ENCODE results near the gene BBS10.

Gene BBS10

GRCh38 chr12:76303989-76304460 is 44.2 kb downstream of the BBS10 start:
- Histone ChIP-seq H3K27me3 (no peaks in the 10 kb centered on the region), H3K4me1 (no peaks in the 10 kb centered on the region), H3K27ac (no peak overlapping the region), H3K9me3 (no peaks in the 10 kb centered on the region), H3K4me3 (no peak overlapping the region), H3K36me3 (no peaks in the 10 kb centered on the region)
- no peak for DNase-seq
- intact Hi-C loops (cut with DNase I; ENCODE audit: low total_unique reads) = no loop called here
- TF ChIP-seq CTCF (IDR thresholded peaks at IDR 0.05) = no peak

GRCh38 chr12:76303365-76303764 is 44.9 kb downstream of the BBS10 start:
- Histone ChIP-seq H3K27me3 (no peaks in the 10 kb centered on the region), H3K27ac (no peak overlapping the region), H3K4me1 (no peaks in the 10 kb centered on the region), H3K4me3 (no peak overlapping the region), H3K36me3 (no peaks in the 10 kb centered on the region), H3K9me3 (no peaks in the 10 kb centered on the region)
- no peak for DNase-seq
- TF ChIP-seq CTCF (IDR thresholded peaks at IDR 0.05) = no peak
- intact Hi-C loops (cut with DNase I; ENCODE audit: low total_unique reads) = no loop called here

GRCh38 chr12:76300297-76300665 is 47.9 kb downstream of the BBS10 start:
- Histone ChIP-seq H3K4me1 (no peaks in the 10 kb centered on the region), H3K4me3 (no peak overlapping the region), H3K27me3 (no peaks in the 10 kb centered on the region), H3K27ac (no peak overlapping the region), H3K9me3 (no peaks in the 10 kb centered on the region), H3K36me3 (no peaks in the 10 kb centered on the region)
- TF ChIP-seq CTCF (IDR thresholded peaks at IDR 0.05) = no peak
- no peak for DNase-seq
- intact Hi-C loops (cut with DNase I; ENCODE audit: low total_unique reads) = no loop called here

GRCh38 chr12:76299536-76300296 is 48.5 kb downstream of the BBS10 start:
- no peak for DNase-seq
- TF ChIP-seq CTCF (IDR thresholded peaks at IDR 0.05) = no peak

More at GRCh38 chr12:76299536-76300296, 48.5 kb downstream of the BBS10 start:
- intact Hi-C loops (cut with DNase I; ENCODE audit: low total_unique reads) = no loop called here
- no peaks in the 10 kb centered on the region for H3K9me3 ChIP-seq
- H3K4me1 ChIP-seq = no peaks in the 10 kb centered on the region
- no peaks in the 10 kb centered on the region for H3K27me3 ChIP-seq
- H3K27ac ChIP-seq = no peak overlapping the region
- H3K4me3 ChIP-seq = no peak overlapping the region
- no peaks in the 10 kb centered on the region for H3K36me3 ChIP-seq

Measured in tibial artery (tissue), 4 donors.